NK-92 (cell line): ENCODE data around the gene YWHAH.

Source experiments
- DNase-seq: peaks from one replicate; lab custom pipeline; 2025; ENCODE audit not compliant: unreplicated experiment; lab: John Stamatoyannopoulos, UW

YWHAH gene

GRCh38 chr22:31922534-31922933 lies 21.8 kb upstream of the YWHAH start:
- no peak for DNase-seq

- DNase-seq = no peak
Measured at GRCh38 chr22:31923136-31923535, 21.2 kb upstream of the YWHAH start.

- DNase-seq = no peak
Measured at GRCh38 chr22:31923747-31924146, 20.6 kb upstream of the YWHAH start.

GRCh38 chr22:31925056-31925455 lies 19.3 kb upstream of the YWHAH start:
- no peak for DNase-seq

- no peak for DNase-seq
Measured at GRCh38 chr22:31926024-31926423, 18.3 kb upstream of the YWHAH start.

GRCh38 chr22:31926969-31927368 lies 17.4 kb upstream of the YWHAH start:
- DNase-seq = no peak

GRCh38 chr22:31927562-31927961 lies 16.8 kb upstream of the YWHAH start:
- DNase-seq = no peak

GRCh38 chr22:31929167-31929930 lies 15.0 kb upstream of the YWHAH start:
- no peak for DNase-seq

GRCh38 chr22:31932863-31933262 lies 11.5 kb upstream of the YWHAH start:
- DNase-seq = no peak

GRCh38 chr22:31933406-31933805 lies 10.9 kb upstream of the YWHAH start:
- no peak for DNase-seq

- no peak for DNase-seq
Measured at GRCh38 chr22:31933816-31934482, 10.4 kb upstream of the YWHAH start.

GRCh38 chr22:31935961-31936635 lies 8.2 kb upstream of the YWHAH start:
- no peak for DNase-seq

GRCh38 chr22:31937341-31937740 lies 7.0 kb upstream of the YWHAH start:
- DNase-seq = no peak

- DNase-seq = no peak
Measured at GRCh38 chr22:31938296-31938695, 6.0 kb upstream of the YWHAH start.

GRCh38 chr22:31940506-31940905 lies 3.8 kb upstream of the YWHAH start:
- DNase-seq = no peak

- DNase-seq = no peak
Measured at GRCh38 chr22:31942091-31942490, 2.2 kb upstream of the YWHAH start.

- DNase-seq = no peak
Measured at GRCh38 chr22:31943206-31943977, 943 bp upstream of the YWHAH start.

GRCh38 chr22:31944700-31945442 lies 536 bp downstream of the YWHAH start:
- DNase-seq = no peak

- no peak for DNase-seq
Measured at GRCh38 chr22:31945443-31945855, 1.1 kb downstream of the YWHAH start.

- DNase-seq = no peak
Measured at GRCh38 chr22:31945971-31946680, 1.8 kb downstream of the YWHAH start.
